GM19397 (cell line): ENCODE data around the gene PROX1.

ENCODE experiments used
- ATAC-seq: cut with Tn5 transposase; IDR thresholded peaks from one replicate; pipeline ENCODE4 v1.9.1; 2021; ENCODE audit warnings: mild to moderate bottlenecking, moderate library complexity; ENCODE audit not compliant: unreplicated experiment

PROX1 gene, protein sequence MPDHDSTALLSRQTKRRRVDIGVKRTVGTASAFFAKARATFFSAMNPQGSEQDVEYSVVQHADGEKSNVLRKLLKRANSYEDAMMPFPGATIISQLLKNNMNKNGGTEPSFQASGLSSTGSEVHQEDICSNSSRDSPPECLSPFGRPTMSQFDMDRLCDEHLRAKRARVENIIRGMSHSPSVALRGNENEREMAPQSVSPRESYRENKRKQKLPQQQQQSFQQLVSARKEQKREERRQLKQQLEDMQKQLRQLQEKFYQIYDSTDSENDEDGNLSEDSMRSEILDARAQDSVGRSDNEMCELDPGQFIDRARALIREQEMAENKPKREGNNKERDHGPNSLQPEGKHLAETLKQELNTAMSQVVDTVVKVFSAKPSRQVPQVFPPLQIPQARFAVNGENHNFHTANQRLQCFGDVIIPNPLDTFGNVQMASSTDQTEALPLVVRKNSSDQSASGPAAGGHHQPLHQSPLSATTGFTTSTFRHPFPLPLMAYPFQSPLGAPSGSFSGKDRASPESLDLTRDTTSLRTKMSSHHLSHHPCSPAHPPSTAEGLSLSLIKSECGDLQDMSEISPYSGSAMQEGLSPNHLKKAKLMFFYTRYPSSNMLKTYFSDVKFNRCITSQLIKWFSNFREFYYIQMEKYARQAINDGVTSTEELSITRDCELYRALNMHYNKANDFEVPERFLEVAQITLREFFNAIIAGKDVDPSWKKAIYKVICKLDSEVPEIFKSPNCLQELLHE

DNA sequence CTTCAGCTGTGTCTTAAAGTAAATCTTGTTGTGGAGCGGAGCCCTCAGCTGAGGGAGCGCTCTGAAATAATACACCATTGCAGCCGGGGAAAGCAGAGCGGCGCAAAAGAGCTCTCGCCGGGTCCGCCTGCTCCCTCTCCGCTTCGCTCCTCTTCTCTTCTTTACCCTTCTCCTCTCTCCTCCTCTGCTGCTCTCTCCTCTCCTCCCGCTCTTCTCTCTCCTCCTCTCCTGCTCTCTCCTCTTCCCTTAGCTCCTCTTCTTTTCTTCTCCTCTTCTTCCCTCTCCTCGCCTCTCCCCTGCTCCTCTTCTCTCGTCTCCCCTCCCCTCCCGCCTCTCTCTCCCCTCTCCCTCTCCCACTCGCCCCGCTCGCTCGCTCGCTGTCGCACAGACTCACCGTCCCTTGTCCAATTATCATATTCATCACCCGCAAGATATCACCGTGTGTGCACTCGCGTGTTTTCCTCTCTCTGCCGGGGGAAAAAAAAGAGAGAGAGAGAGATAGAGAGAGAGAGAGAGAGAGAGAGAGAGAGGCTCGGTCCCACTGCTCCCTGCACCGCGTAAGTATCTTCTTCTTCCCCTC lies at the start of gene PROX1:
TSS of gene PROX1 (plus strand) at position 47 of the 580 bp plus-strand sequence. CDS start 8,563 bp downstream, outside the sequence.
- peak; percentile 71 for ATAC-seq

DNA sequence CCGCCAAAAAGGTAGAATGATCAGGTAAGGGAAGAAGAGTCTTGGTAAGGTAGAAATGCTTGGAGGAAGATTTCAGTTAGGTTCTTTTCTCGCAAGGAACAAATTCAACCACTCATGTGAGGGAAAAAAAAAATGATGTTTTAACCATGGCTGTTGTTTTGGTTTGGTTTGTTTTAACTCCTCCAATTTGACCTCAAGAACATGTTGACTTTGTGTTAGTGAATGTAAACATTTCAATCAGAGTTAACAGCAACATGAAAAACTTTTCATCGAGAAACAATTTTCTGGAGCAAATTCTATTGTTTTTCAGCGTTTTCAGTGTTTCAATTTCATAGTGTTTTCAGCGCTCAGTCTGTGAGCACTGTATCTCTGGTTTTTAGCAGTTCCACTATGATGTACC lies 49.0 kb upstream of the PROX1 start:
- no peak for ATAC-seq

DNA sequence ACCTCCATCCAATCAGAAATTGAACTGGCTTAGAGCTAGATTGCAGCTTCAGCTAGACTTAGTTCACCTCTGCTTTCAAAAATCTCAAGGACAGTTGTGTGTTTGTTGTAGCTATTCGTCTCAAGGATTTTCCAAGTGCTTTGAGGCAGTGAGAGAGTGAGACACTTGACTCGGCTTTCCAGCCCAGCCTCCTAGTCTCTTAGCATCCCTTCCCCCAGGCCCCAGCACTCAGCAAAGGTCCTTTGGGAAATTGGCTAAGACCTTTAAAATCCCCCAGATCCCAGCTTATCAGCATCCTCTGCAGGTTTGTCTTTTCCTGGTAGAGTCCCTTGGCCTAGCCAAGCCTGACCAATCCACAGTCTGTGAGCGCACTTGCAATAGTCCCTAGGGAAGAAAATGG lies 47.9 kb upstream of the PROX1 start:
- no peak for ATAC-seq

DNA sequence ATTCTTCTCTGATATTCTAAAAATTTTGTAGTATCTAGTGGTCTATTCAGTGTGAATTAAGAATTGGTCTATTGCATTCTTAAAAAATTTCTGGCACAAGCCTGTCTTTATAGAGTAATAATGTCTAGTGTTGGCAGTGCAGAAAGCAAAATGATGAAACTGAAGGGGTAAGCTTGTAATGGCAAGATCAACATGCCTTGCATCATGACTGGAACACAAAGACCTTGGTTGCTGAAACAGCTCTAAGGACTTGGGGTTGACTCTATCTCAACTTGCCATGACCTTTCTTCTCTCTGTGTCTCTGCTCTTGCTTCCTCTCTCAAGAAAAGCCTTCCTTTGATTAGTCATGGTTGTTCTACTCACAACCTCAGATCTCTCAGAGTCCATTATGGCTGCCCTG lies 46.8 kb upstream of the PROX1 start:
- ATAC-seq, result no peak

DNA sequence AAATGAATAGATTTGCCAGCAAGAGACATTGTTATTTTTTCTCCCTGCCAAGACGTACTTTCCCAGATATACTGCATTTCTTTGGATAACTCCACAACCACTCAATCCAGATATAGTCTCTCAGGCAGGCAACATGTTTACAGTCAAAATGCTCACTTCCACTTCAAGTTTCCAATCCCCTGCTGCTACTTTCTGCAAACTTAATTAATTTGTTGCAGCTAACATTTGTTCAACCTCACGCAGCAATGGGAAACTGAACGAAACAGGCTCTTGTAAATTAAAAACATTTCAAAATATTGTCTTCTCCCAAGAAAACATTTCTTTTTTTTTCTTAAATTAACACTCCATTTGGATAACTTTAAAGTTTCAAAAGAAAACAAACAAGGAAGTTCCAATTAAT lies 45.7 kb upstream of the PROX1 start:
- no peak for ATAC-seq

DNA sequence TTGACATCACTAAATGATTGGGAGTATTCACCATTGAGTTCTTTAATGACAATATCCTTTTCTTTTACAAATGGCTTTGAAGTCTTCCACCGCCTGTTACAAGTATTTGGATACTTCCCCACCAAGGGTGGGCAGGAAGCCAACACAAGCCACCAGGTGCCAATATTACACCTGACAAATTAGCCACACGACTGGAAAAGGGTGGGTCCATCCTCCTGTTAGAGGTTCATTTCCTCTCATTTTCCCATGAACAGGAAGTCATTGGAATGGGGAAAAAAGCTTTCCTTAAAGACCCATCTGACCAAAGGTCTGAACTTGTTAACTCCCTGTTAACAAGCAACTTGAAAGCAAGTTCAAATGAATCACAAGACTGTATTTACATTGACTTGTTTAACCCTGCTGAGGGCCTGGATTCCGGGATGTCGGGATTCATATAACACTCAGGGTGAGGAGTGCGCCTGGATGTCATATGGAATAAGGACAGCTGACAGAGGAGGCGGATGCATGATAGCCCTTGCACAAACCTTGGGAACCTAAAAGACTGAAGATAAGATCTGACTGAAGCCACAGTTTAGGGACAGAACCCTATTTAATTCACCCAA lies 40.5 kb upstream of the PROX1 start:
- no peak for ATAC-seq

DNA sequence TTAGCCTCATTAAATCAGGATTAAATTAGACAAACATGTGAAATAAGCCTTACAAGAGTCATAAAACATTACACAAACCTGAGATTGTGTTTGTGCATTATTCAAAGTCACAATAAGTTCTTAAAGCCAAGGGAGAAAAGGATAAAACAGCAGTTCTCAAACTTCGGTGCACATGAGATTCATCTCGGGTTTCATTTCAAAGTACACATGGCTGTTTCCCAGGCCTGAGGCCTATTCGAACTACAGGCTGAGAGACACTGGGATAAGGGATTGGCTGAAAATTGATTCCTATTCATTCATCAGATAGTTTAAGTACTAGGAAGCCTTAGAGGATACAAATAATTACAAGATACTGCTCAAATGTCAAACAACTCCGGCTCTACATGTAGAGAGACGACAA lies 35.9 kb upstream of the PROX1 start:
- ATAC-seq, result no peak

DNA sequence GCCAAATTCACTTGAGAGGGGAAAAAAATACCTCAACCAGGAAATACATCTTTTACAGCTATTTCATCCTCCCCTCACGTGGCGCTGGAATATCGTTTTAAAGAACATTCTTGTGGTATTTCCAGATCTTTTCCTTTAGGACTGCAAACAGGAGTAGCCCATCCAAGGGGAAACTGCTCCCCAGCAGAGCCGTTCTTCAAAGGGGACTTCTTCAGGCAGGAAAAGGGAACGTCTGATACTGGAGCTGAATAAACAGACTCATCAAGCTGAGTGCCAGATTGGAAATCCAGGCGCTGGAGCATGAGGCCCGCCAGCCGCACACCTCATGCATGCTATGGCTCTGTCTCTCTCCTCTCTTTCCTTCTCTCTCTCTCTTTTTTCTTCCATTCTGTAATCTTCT lies 34.0 kb upstream of the PROX1 start:
- ATAC-seq, result no peak

DNA sequence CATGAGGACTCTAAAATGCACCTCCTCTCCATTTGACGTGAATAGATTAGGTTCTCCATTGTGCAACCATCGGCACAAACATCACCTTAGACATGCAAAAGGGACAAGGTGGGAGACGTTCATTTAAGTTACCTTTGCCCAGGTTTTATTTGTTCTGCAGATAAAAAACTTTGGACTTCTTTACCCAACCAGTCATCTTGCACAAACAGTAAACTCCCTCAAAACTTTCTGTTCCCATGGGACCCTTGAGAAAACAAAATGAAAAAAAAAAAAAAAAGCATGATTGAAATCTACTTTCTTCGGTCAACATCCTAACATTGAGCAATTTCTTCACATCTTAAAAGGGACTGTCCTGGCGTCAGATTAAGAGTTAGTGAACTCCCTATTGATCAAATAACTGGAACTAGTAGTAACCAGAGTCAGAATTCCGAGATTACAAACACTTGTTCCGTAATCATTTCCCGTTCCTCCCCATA lies 31.4 kb upstream of the PROX1 start:
- no peak for ATAC-seq

DNA sequence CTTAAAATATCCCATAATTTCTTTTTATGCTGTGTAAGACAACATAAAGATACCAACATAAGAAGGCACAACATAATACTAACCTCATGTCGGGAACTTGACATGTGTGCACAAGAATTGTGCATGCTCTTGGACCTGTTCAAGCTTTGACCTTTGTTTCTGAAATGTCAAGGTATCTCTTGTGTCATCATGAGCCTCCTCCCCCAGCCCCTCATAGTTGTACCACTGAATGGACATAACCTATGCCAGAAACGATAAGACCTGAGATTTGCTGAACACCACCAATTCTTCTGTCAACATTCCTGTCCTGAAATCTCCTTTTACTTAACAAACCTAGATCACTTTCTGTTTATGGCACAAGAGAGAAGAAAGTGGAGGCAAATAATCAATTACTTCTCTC lies 29.4 kb upstream of the PROX1 start:
- no peak for ATAC-seq

DNA sequence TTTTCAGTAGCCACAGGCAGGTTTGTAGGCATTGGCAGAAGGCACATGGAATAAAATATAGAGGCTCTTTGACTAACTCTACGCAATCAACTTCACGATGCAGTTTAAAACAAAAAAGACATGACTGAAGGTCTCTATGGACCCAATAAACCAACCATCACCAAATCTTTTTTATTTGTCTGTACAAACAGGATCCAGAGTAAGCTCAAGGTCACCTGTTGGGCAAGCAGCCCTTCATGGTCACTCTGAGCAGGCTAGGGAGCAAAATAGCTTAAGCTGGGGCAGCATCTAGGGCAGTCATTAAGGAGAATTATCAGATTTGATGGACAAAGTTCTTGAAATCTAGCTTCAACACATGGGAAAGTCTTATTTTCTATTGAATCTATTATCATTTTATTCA lies 26.8 kb upstream of the PROX1 start:
- no peak for ATAC-seq

DNA sequence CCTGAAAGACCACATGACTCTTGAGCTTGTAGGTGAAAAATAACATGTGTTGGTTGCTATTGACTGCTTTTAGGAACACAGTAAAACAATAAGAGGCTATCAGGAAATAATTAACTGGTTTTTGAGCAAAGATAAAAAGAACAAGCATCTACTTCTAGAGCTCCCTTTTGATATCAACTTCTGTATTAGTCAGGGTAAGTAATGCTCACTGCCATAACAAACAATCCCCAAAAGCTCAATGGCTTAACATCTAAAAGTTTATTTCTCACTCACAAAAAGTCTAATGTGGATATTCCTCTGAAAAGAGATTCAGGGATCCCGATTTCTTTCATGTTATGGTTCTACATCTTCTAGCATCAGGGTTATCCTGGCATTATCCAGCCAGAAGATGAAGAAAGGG lies 25.3 kb upstream of the PROX1 start:
- no peak for ATAC-seq

DNA sequence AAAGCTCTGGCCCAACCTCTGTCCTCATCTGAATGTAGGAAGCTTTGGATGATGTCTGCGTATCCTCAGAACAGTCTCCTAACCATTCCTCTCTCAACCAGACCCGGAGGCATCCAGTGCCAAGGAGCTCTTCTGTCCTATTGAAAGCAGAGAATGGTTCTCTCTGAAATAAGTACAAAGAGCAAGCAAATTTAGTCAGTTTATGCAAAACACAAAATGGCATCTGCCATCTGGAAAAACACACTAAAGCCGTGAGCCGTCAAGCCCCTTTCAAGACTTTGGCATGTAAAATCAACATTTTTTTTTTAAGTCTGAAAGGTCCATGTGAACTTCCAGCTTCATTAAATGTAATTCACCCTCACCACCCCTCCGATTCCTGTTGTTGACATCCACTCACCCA lies 21.7 kb upstream of the PROX1 start:
- no peak for ATAC-seq

DNA sequence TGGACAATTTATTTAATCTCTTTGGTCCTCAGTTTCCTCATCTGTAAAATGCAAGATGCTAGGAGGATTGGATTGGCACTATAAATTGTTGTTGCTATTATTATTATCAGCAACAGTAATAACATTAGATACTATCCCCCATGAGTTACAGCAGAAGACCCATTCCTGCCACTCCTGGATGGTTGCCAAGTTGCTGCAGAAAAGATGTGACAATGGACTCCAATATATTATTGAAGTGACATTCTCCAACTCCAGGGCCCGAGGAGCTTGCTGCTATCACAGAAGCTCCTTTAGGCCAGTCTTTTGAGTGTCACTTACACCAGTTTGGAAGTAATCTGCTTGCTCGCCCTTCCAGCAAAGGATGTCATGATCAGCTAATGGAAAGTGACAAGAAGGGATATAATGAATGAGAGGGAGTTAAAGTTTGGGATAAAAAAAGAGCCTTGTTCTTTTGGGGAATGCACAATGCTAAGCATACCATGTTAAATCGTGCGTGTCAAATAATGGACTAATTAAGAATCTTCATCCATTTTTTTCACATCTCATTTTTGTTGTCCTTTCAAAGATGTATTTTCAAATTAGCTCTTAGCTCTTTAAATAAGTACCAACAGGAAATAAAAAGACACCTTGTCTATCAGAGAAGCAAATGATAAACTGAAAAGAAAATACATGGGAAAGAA lies 19.5 kb upstream of the PROX1 start:
- no peak for ATAC-seq

DNA sequence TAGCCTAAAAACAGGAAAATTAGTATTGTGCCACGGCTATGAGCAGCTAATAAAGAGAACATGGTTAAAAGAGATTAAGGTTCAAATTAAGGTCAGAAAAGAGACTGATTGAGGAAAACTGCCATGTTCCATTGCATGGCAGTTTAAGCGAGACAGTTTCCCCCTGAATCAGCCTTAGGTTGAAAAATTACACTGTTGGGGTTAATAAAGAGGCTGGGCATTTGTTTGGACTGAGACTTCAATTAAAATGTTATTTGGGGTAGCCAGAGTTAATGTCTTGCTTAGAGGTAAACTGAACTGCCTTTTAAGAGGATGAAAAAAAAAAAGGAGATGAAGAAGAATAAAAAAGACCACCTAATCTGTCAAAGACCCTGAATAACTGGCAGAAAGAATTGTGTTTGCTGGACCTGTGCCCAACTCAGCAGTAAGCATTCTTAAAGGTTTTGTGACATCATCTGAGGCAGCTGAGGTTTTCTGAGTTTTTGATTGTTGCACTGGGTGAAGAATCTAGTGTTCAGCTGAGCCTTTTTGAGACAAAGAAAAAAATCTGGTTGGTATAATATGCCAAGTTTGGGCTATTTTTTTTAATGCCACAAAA lies 17.7 kb upstream of the PROX1 start:
- ATAC-seq, result no peak

DNA sequence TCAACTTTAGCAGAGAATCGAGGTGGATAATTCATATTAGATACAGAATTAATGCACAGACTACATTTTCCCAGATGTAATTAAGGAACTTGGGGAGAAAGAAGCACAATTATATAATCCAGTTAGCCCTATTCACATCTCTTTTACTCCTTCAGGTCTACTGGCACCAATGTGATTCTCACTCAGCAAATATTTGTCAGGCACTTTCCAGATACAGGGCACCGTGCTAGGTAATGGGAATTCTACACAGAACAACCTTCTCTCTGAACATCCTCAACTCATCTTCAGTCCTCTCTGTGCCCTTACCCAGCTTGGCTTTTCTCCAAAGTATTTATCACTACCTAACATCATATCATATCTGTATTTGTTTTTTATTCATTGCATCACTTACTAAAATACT lies 15.6 kb upstream of the PROX1 start:
- no peak for ATAC-seq

DNA sequence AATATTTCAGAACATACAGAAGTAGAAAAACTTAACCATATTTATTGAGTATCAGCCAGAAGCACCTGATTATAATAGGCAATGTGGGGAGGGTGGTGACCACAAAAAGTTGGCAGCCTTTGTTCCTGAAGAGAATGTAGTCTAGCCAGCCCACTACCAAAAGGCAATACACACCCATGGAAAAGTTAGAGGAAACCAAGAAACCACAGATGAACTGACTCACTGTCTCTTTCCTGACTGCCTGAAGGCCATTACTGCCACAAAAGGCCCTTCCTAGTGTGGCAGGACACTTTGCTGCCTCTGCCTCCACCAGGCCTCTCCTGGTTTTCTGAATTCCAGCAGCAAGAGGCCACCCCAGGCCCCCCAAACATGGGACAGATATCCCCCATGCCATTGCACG lies 14.6 kb upstream of the PROX1 start:
- ATAC-seq, result no peak

DNA sequence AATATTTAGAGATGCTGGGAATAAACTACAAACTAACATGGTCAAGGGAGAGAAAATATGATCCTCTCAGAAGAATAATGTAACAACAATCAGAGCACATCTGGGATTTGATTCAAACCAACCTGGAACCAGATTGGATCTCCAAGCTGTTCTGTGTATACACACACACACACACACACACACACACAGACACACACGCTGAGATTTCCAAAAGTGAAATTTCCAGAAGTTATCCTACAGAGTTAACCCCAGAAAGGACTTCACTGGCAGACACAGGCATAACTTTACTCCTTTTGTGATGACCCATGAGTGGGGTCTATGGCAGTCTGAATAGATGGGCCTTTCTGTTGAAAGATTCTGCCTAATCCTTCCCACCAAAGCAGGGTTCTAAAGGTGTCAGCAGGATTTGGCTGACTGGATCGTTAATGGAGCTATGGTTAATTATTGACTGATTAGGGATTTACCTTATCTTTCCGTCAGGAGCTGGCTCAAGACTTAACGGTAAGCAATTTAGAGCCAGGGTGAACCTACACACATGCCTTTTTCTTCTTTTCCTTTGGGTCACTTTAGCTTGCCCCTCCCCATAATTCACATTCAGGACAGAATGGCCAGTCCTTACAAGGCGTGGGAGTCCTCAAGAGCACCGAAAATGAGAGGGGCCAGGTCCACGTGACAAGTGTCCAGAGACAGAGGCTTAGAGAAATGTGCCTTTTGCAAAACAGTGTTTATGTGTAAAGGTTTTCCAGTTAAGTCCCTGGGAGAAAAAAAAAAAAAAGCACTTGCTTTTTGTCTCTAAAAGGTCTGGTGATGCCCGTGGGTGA lies 10.9 kb upstream of the PROX1 start:
- no peak for ATAC-seq

DNA sequence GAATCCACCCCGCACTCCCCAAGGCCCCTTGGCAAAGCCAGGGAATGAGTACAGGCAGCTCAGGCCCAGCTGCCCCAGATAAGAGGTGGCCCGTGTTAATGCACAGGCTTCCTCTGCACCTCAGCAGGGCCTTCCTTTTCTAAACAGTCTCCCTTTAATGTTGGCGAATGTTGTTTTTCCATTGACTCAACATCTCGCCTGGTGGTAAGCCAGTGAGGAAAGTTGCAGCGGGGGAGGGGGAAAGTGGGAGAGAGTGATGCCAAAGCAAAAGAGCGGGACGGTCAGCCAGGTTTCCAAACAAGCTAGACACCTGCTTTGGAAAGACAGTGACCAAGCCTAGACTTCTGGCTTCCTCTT lies 10.3 kb upstream of the PROX1 start:
- ATAC-seq, result no peak

DNA sequence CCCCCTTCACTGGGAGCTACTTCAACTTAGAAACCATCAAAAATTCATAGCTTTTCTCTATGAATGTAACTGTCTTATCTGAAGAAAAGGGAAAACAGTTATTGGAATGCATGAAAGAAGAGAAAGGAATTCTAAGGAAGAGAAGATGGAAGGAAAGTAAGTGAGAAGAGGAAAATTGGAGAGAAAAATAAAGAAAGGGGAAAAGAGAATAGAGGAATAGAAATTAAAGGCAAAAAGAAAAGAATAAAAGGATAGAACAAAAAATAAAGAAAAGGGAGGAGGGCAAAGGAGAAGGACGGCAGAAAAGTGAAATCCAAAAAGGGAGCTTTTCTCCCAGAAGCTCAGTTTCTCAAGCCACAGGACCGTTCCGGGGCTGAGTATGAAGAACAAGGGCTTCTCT lies 9.9 kb upstream of the PROX1 start:
- no peak for ATAC-seq
